ENCODE data around the gene ZDHHC21. TPM values are rescaled to one million over a fixed set of nuclear protein-coding genes. Genes with fewer than 3 reads are reported as not detected.

ZDHHC21 gene
- total and polyA plus RNA-seq, 2 donors (not counting 3 experiments of a cell fraction or from before 2014, with no cell fraction given): 7.2 to 25.9 TPM

DNA sequence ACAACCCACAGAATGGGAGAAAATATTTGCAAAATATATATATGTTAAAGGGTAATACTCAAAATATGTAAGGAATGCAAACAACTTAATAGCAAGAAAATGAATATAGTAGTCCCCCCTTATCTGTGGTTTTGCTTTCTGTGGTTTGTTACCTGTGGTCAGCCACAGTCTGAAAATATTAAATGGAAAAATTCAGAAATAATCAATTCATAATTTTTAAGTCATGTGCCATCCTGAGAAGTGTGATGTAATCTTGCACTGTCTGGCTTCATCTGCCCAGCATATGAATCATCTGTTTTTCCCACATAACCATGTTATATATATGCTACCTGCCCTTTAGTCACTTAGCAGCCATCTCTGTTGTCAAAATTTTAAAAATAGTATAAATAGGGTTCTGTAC is 17.6 kb upstream of the ZDHHC21 start:
- H3K9me3 ChIP-seq (replicated peaks; ENCODE audit: control insufficient read depth, insufficient read depth, low read length): no peaks in the 10 kb centered on the region
- dilution Hi-C loops (cut with MboI; ENCODE audit: extremely low pct_ligation_motif_present, low sequenced_read_pairs) (no loop called here), intact Hi-C loops (cut with micrococcal nuclease) (no loop called here)
- H3K9me1 ChIP-seq (replicated peaks; ENCODE audit: control insufficient read depth, extremely low read depth, insufficient read depth, low read length): no peaks in the 10 kb centered on the region
- TF ChIP-seq MYC (IDR thresholded peaks at IDR 0.05; ENCODE audit: low read depth, low read length): no peak
- TF ChIP-seq EZH2 (IDR thresholded peaks at IDR 0.05; ENCODE audit: borderline replicate concordance, low read depth, low read length, severe bottlenecking): no peak
- peak; percentile 24 for TF ChIP-seq FOS (IDR thresholded peaks at IDR 0.05; ENCODE audit: borderline replicate concordance, insufficient read depth, low read length)
- no peak for TF ChIP-seq POLR2AphosphoS5 (IDR thresholded peaks at IDR 0.05; ENCODE audit: insufficient read depth, low read depth, low read length)
- TF ChIP-seq JUN (IDR thresholded peaks at IDR 0.05; ENCODE audit: borderline replicate concordance, insufficient read depth, insufficient read length, low read depth): no peak
- FAIRE-seq: no peak
- H3K36me3 ChIP-seq (ENCODE audit: control insufficient read depth in 2 of 2, extremely low read depth in 1 of 2, insufficient read depth in 2 of 2, low read length in 2 of 2): no peaks in the 10 kb centered on the region
- H3K9ac ChIP-seq (replicated peaks; ENCODE audit: extremely low read depth, insufficient read depth, low read length): no peak overlapping the region
- no peak for DNase-seq (ENCODE audit: low read depth, low spot score)
- ChIA-PET CTCF (interaction anchor here (2.0 kb wide), 1 partner anchor 49 kb away, joined by 5 read pairs; no protein-coding TSS in a partner anchor), POLR2A (no interaction called here)
- no peaks in the 10 kb centered on the region for H3K79me2 ChIP-seq (ENCODE audit: control insufficient read depth, insufficient read depth, low read length)
- no peak overlapping the region for H3K4me3 ChIP-seq (replicated peaks in 1 of 3; ENCODE audit: insufficient read depth in 1 of 3, low read depth in 1 of 3, low read length in 3 of 3)
- no peak overlapping the region for H2AFZ ChIP-seq (ENCODE audit: low read depth, low read length)
- H4K20me1 ChIP-seq (replicated peaks; ENCODE audit: control insufficient read depth, extremely low read depth, insufficient read depth, low read length): no peaks in the 10 kb centered on the region
- H3K27ac ChIP-seq (ENCODE audit: insufficient read depth, low read depth, low read length): no peak overlapping the region
- H3K27me3 ChIP-seq (ENCODE audit: control insufficient read depth in 2 of 2, insufficient read depth in 2 of 2, low read length in 2 of 2): no peaks in the 10 kb centered on the region
- no peak overlapping the region for H3K4me2 ChIP-seq (ENCODE audit: insufficient read depth, low read length)
- H3K4me1 ChIP-seq (ENCODE audit: control insufficient read depth, extremely low read depth, insufficient read depth, low read length): no peaks in the 10 kb centered on the region
- BruUV-seq (replicated peaks): no TSS peak

DNA sequence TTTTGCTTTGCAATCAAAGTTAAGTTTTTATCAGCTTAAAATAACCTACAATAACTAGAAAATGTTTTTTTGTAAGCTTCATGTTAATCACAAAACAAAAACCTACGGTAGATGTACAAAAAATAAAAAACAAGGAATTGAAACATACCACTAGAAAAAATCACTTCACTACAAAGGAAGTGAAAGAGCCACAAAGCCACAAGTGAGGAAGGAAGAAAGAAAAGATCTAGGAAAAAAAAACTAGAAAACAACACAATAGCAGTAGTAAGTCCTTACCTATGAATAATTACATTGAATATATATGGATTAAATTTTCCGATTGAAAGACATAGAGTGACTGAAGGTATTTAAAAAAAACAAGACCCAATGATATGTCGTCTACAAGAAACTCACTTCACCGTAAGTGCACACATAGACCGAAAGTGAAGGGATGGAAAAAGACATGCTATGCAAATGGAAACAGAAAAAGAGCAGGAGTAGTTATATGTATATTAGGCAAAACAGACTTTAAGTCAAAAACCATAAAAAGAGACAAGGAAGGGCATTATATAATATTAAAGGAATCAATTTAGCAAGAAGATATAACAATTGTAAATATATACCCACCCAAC is 13.4 kb upstream of the ZDHHC21 start:
- no peak for TF ChIP-seq MYC (IDR thresholded peaks at IDR 0.05; ENCODE audit: low read depth, low read length)
- TF ChIP-seq, protein P1, sequence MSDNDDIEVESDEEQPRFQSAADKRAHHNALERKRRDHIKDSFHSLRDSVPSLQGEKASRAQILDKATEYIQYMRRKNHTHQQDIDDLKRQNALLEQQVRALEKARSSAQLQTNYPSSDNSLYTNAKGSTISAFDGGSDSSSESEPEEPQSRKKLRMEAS (IDR thresholded peaks at IDR 0.05; ENCODE audit: insufficient read depth, insufficient read length): no peak
- no peak for TF ChIP-seq POLR2AphosphoS5 (IDR thresholded peaks at IDR 0.05; ENCODE audit: insufficient read depth, low read depth, low read length)
- TF ChIP-seq POLR2A (IDR thresholded peaks at IDR 0.05; ENCODE audit: low read depth, low read length): no peak
- TF ChIP-seq, protein P2, sequence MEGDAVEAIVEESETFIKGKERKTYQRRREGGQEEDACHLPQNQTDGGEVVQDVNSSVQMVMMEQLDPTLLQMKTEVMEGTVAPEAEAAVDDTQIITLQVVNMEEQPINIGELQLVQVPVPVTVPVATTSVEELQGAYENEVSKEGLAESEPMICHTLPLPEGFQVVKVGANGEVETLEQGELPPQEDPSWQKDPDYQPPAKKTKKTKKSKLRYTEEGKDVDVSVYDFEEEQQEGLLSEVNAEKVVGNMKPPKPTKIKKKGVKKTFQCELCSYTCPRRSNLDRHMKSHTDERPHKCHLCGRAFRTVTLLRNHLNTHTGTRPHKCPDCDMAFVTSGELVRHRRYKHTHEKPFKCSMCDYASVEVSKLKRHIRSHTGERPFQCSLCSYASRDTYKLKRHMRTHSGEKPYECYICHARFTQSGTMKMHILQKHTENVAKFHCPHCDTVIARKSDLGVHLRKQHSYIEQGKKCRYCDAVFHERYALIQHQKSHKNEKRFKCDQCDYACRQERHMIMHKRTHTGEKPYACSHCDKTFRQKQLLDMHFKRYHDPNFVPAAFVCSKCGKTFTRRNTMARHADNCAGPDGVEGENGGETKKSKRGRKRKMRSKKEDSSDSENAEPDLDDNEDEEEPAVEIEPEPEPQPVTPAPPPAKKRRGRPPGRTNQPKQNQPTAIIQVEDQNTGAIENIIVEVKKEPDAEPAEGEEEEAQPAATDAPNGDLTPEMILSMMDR (IDR thresholded peaks at IDR 0.05; ENCODE audit: extremely low read depth in 1 of 2, insufficient read depth in 1 of 2, low read depth in 1 of 2, low read length in 2 of 2): no peak
- no peak for TF ChIP-seq JUN (IDR thresholded peaks at IDR 0.05; ENCODE audit: borderline replicate concordance, insufficient read depth, insufficient read length, low read depth)
- no peak for TF ChIP-seq FOS (IDR thresholded peaks at IDR 0.05; ENCODE audit: borderline replicate concordance, insufficient read depth, low read length)
- TF ChIP-seq GATA2 (IDR thresholded peaks at IDR 0.05; ENCODE audit: insufficient read depth, insufficient read length, low read depth, low read length): no peak
- no peak for TF ChIP-seq EZH2 (IDR thresholded peaks at IDR 0.05; ENCODE audit: borderline replicate concordance, low read depth, low read length, severe bottlenecking)
- no TSS peak for BruUV-seq (replicated peaks)
- Histone ChIP-seq H3K27me3 (ENCODE audit: control insufficient read depth in 2 of 2, insufficient read depth in 2 of 2, low read length in 2 of 2) (no peaks in the 10 kb centered on the region), H4K20me1 (replicated peaks; ENCODE audit: control insufficient read depth, extremely low read depth, insufficient read depth, low read length) (no peaks in the 10 kb centered on the region), H3K9me3 (replicated peaks; ENCODE audit: control insufficient read depth, insufficient read depth, low read length) (no peaks in the 10 kb centered on the region), H3K9me1 (replicated peaks; ENCODE audit: control insufficient read depth, extremely low read depth, insufficient read depth, low read length) (no peaks in the 10 kb centered on the region), H3K79me2 (ENCODE audit: control insufficient read depth, insufficient read depth, low read length) (no peaks in the 10 kb centered on the region), H3K4me3 (replicated peaks in 1 of 3; ENCODE audit: insufficient read depth in 1 of 3, low read depth in 1 of 3, low read length in 3 of 3) (no peak overlapping the region), H3K36me3 (ENCODE audit: control insufficient read depth in 2 of 2, extremely low read depth in 1 of 2, insufficient read depth in 2 of 2, low read length in 2 of 2) (no peaks in the 10 kb centered on the region), H3K9ac (replicated peaks; ENCODE audit: extremely low read depth, insufficient read depth, low read length) (no peak overlapping the region), H3K4me1 (ENCODE audit: control insufficient read depth, extremely low read depth, insufficient read depth, low read length) (no peaks in the 10 kb centered on the region), H3K4me2 (ENCODE audit: insufficient read depth, low read length) (no peak overlapping the region), H3K27ac (ENCODE audit: insufficient read depth, low read depth, low read length) (no peak overlapping the region), H2AFZ (ENCODE audit: low read depth, low read length) (no peak overlapping the region)
- intact Hi-C loops (cut with micrococcal nuclease): no loop called here
- DNase-seq (ENCODE audit: low read depth, low spot score) (no peak), FAIRE-seq (no peak)
- dilution Hi-C loops (cut with MboI; ENCODE audit: extremely low pct_ligation_motif_present, low sequenced_read_pairs): no loop called here
- ChIA-PET CTCF (interaction anchor here (1.4 to 1.7 kb wide), 2 partner anchors 14 to 62 kb away, joined by 4 to 6 read pairs; partner anchors contain the start of gene ZDHHC21), POLR2A (no interaction called here)
